ENCODE measurements around the gene EVI5L. TPM values are rescaled to one million over a fixed set of nuclear protein-coding genes. Genes with fewer than 3 reads are reported as not detected.

EVI5L gene
- total and polyA plus RNA-seq, 2 of the 13 experiments (the other 11 are each of a cell fraction or from before 2014, with no cell fraction given): 1.7 to 2.4 TPM

- TF ChIP-seq SIN3A (IDR thresholded peaks at IDR 0.05; ENCODE audit: borderline replicate concordance, low read depth, low read length): 0 out of 2 replicates have a peak, but pooled peaks have one; percentile 52
- TF ChIP-seq YY1 (IDR thresholded peaks at IDR 0.05; ENCODE audit: insufficient read depth, insufficient replicate concordance, low read depth, low read length): peak; percentile 6
- TF ChIP-seq GLI4 (CRISPR knock-in tag; IDR thresholded peaks at IDR 0.05; ENCODE audit: borderline replicate concordance): 0 out of 2 replicates have a peak, but pooled peaks have one; percentile 55
- peak; percentile 19 for TF ChIP-seq HNRNPLL (IDR thresholded peaks at IDR 0.05; ENCODE audit: low read depth, low read length, poor library complexity, severe bottlenecking)
- TF ChIP-seq ELK4 (CRISPR knock-in tag; IDR thresholded peaks at IDR 0.05; ENCODE audit: borderline replicate concordance): no peak
- TF ChIP-seq HES4 (CRISPR knock-in tag; IDR thresholded peaks at IDR 0.05; ENCODE audit: borderline replicate concordance): peak; percentile 75; the same call in 1 of the 2 replicates
- TF ChIP-seq ZNF674 (CRISPR knock-in tag; IDR thresholded peaks at IDR 0.05; ENCODE audit: low read depth): no peak
- peak; percentile 28; the same call in 1 of the 2 replicates for TF ChIP-seq PATZ1 (CRISPR knock-in tag; IDR thresholded peaks at IDR 0.05)
- no peak for TF ChIP-seq ZNF24 (IDR thresholded peaks at IDR 0.05)
- no peak for TF ChIP-seq DBP (CRISPR knock-in tag; IDR thresholded peaks at IDR 0.05; ENCODE audit: not compliant biosample characterization)
- 0 out of 2 replicates have a peak, but pooled peaks have one; percentile 47 for TF ChIP-seq ZNF431 (CRISPR knock-in tag; IDR thresholded peaks at IDR 0.05; ENCODE audit: borderline replicate concordance, low read depth)
- peak; percentile 42; the same call in 1 of the 2 replicates for TF ChIP-seq SP4 (CRISPR knock-in tag; IDR thresholded peaks at IDR 0.05)
- TF ChIP-seq ZNF12 (CRISPR knock-in tag; IDR thresholded peaks at IDR 0.05): no peak
- TF ChIP-seq XBP1 (CRISPR knock-in tag; IDR thresholded peaks at IDR 0.05): no peak
- no peak for TF ChIP-seq CHCHD3 (CRISPR knock-in tag; IDR thresholded peaks at IDR 0.05)
- no peak for TF ChIP-seq TMF1 (CRISPR knock-in tag; IDR thresholded peaks at IDR 0.05; ENCODE audit: low read depth)
- 0 out of 2 replicates have a peak, but pooled peaks have one; percentile 36 for TF ChIP-seq ZNF777 (CRISPR knock-in tag; IDR thresholded peaks at IDR 0.05)
- TF ChIP-seq ZNF430 (CRISPR knock-in tag; IDR thresholded peaks at IDR 0.05): peak; percentile 75; the same call in 1 of the 2 replicates
- TF ChIP-seq MAF1 (CRISPR knock-in tag; IDR thresholded peaks at IDR 0.05; ENCODE audit: borderline replicate concordance): no peak
- peak; percentile 84 for TF ChIP-seq SP2 (CRISPR knock-in tag; IDR thresholded peaks at IDR 0.05)
Observed at GRCh38 chr19:7874076-7874896, 44.3 kb downstream of the EVI5L start, which contains the start of gene PRR36 (continued).
